GM18873 (cell line): ENCODE data around the gene ATP6V0B.

Experiments
- ATAC-seq: cut with Tn5 transposase; IDR thresholded peaks from one replicate; pipeline ENCODE4 v1.9.1; 2021; ENCODE audit warnings: mild to moderate bottlenecking, moderate library complexity, moderate number of reproducible peaks; ENCODE audit not compliant: unreplicated experiment, low FRiP score

Gene ATP6V0B

GRCh38 chr1:43945674-43946235 lies 29.0 kb upstream of the ATP6V0B start:
- no peak for ATAC-seq

- peak; percentile 83 for ATAC-seq
Observed at GRCh38 chr1:43946236-43947060, 28.3 kb upstream of the ATP6V0B start, which contains the start of gene IPO13. TSS of gene IPO13 (plus strand) at chr1:43946950. CDS start at chr1:43947601, 651 bp downstream.

GRCh38 chr1:43947061-43947873 lies 27.5 kb upstream of the ATP6V0B start:
- ATAC-seq = peak; percentile 20

- ATAC-seq = no peak
Observed at GRCh38 chr1:43947874-43948437, 26.8 kb upstream of the ATP6V0B start.

GRCh38 chr1:43949678-43950077 lies 25.1 kb upstream of the ATP6V0B start:
- ATAC-seq = no peak

- ATAC-seq = no peak
Observed at GRCh38 chr1:43951021-43951985, 23.5 kb upstream of the ATP6V0B start.

GRCh38 chr1:43952731-43953346 lies 21.9 kb upstream of the ATP6V0B start:
- ATAC-seq = no peak

GRCh38 chr1:43953361-43953760 lies 21.4 kb upstream of the ATP6V0B start:
- ATAC-seq = no peak

GRCh38 chr1:43954036-43954435 lies 20.7 kb upstream of the ATP6V0B start:
- no peak for ATAC-seq

GRCh38 chr1:43956234-43956633 lies 18.5 kb upstream of the ATP6V0B start:
- ATAC-seq = no peak

- ATAC-seq = no peak
Observed at GRCh38 chr1:43957407-43958040, 17.2 kb upstream of the ATP6V0B start.

- ATAC-seq = no peak
Observed at GRCh38 chr1:43958351-43959255, 16.2 kb upstream of the ATP6V0B start.

- ATAC-seq = no peak
Observed at GRCh38 chr1:43960798-43961197, 14.0 kb upstream of the ATP6V0B start.

GRCh38 chr1:43961692-43962091 lies 13.1 kb upstream of the ATP6V0B start:
- no peak for ATAC-seq

GRCh38 chr1:43962324-43962723 lies 12.4 kb upstream of the ATP6V0B start:
- ATAC-seq = no peak

- ATAC-seq = no peak
Observed at GRCh38 chr1:43963006-43963405, 11.8 kb upstream of the ATP6V0B start.

GRCh38 chr1:43963890-43964289 lies 10.9 kb upstream of the ATP6V0B start:
- no peak for ATAC-seq

GRCh38 chr1:43965316-43965715 lies 9.4 kb upstream of the ATP6V0B start:
- no peak for ATAC-seq
